Mesenchymal stem cell (in vitro differentiated cells and primary cell): ENCODE measurements around the gene CCN6.

Experiments
- DNase-seq: peaks from one replicate; pipeline ENCODE4 v3.0.0-alpha.2; 2013
- H2AFZ ChIP-seq: one replicate; pipeline ENCODE4 v1.6.1; 2013; ENCODE audit warnings: low read depth, mild to moderate bottlenecking, control low read depth, inconsistent platforms, low read length, moderate library complexity
- H2AK5ac ChIP-seq: 2 replicates; pipeline ENCODE4 v1.6.1; 2013; ENCODE audit warnings: low read length, moderate library complexity, mild to moderate bottlenecking, inconsistent platforms; ENCODE audit not compliant: severe bottlenecking
- H2BK120ac ChIP-seq: one replicate; pipeline ENCODE4 v1.6.1; 2013; ENCODE audit warnings: low read depth, mild to moderate bottlenecking, inconsistent platforms, low read length, moderate library complexity
- H2BK12ac ChIP-seq, 2 experiments: one replicate each; pipeline ENCODE4 v1.6.1; 2013; ENCODE audit warnings: inconsistent platforms in 2 of 2, low read length in 2 of 2, mild to moderate bottlenecking in 2 of 2, moderate library complexity in 2 of 2, control low read depth in 1 of 2
- H2BK15ac ChIP-seq: one replicate; pipeline ENCODE4 v1.6.1; 2013; ENCODE audit warnings: mild to moderate bottlenecking, low read depth, inconsistent platforms; ENCODE audit not compliant: poor library complexity, severe bottlenecking
- H2BK5ac ChIP-seq: 2 replicates; pipeline ENCODE4 v1.6.1; 2013; ENCODE audit warnings: low read depth, mild to moderate bottlenecking, low read length, control low read depth, inconsistent platforms; ENCODE audit not compliant: poor library complexity, severe bottlenecking
- H3K14ac ChIP-seq, 2 experiments: one replicate each; pipeline ENCODE4 v1.6.1; 2013; ENCODE audit warnings: inconsistent platforms in 2 of 2, low read length in 2 of 2, control low read depth in 1 of 2, mild to moderate bottlenecking in 1 of 2, moderate library complexity in 1 of 2
- H3K18ac ChIP-seq, 2 experiments: one replicate each; pipeline ENCODE4 v1.6.1; 2013; ENCODE audit warnings: inconsistent platforms in 2 of 2, low read length in 2 of 2, control low read depth in 1 of 2, low read depth in 1 of 2, mild to moderate bottlenecking in 1 of 2
- H3K23ac ChIP-seq, 2 experiments: one replicate each; pipeline ENCODE4 v1.6.1; 2013; ENCODE audit warnings: inconsistent platforms in 2 of 2, low read length in 2 of 2, mild to moderate bottlenecking in 2 of 2, moderate library complexity in 2 of 2, control low read depth in 1 of 2
- H3K27ac ChIP-seq: 2 replicates; pipeline ENCODE4 v1.5.1; 2013; ENCODE audit warnings: mild to moderate bottlenecking, moderate library complexity, low read length, control low read depth, inconsistent platforms; ENCODE audit not compliant: poor library complexity, severe bottlenecking
- H3K27me3 ChIP-seq, 2 experiments: 2 replicates each; pipeline versions ENCODE4 v1.6.1 to v1.7.0; 2013; ENCODE audit warnings: low read length in 2 of 2, mild to moderate bottlenecking in 2 of 2, moderate library complexity in 2 of 2, control low read depth in 1 of 2, inconsistent platforms in 1 of 2; ENCODE audit not compliant: control insufficient read depth in 1 of 2, insufficient read depth in 1 of 2
- H3K36me3 ChIP-seq, 2 experiments: 2 replicates each; pipeline versions ENCODE4 v1.6.1 to v1.7.0; 2013; ENCODE audit warnings: low read length in 2 of 2, control low read depth in 1 of 2, inconsistent platforms in 1 of 2, low read depth in 1 of 2, mild to moderate bottlenecking in 1 of 2; ENCODE audit not compliant: insufficient read depth in 2 of 2, control insufficient read depth in 1 of 2
- H3K4ac ChIP-seq, 2 experiments: one replicate each; pipeline ENCODE4 v1.6.1; 2013; ENCODE audit warnings: inconsistent platforms in 2 of 2, low read length in 2 of 2, mild to moderate bottlenecking in 2 of 2, moderate library complexity in 2 of 2, control low read depth in 1 of 2, low read depth in 1 of 2
- H3K4me1 ChIP-seq: 2 replicates; pipeline ENCODE4 v1.6.1; 2013; ENCODE audit warnings: low read depth, low read length, control low read depth; ENCODE audit not compliant: control insufficient read depth, insufficient read depth
- H3K4me2 ChIP-seq: 2 replicates; pipeline ENCODE4 v1.6.1; 2013; ENCODE audit warnings: low read length, mild to moderate bottlenecking, inconsistent platforms; ENCODE audit not compliant: poor library complexity, severe bottlenecking
- H3K4me3 ChIP-seq, 2 experiments: 2 replicates each; pipeline versions ENCODE4 v1.5.1 to v1.7.0; 2013; ENCODE audit warnings: low read length in 2 of 2, mild to moderate bottlenecking in 2 of 2, control low read depth in 1 of 2, low read depth in 1 of 2; ENCODE audit not compliant: insufficient read depth in 1 of 2
- H3K79me1 ChIP-seq: replicated peaks from 2 replicates; pipeline ENCODE4 v1.6.1; 2013; ENCODE audit warnings: mild to moderate bottlenecking, control low read depth, low read length, inconsistent platforms; ENCODE audit not compliant: poor library complexity, severe bottlenecking
- H3K9ac ChIP-seq: 2 replicates; pipeline ENCODE4 v1.7.0; 2013; ENCODE audit warnings: mild to moderate bottlenecking, low read length, moderate library complexity
- H3K9me3 ChIP-seq: 2 replicates; pipeline ENCODE4 v1.7.0; 2013; ENCODE audit warnings: mild to moderate bottlenecking, low read length; ENCODE audit not compliant: control insufficient read depth
- H4K8ac ChIP-seq: one replicate; pipeline ENCODE4 v1.6.1; 2013; ENCODE audit warnings: inconsistent platforms, mild to moderate bottlenecking, low read length, moderate library complexity
- H4K91ac ChIP-seq: one replicate; pipeline ENCODE4 v1.6.1; 2013; ENCODE audit warnings: mild to moderate bottlenecking, low read length, inconsistent platforms
- WGBS: methylation state at CpG from one replicate; pipeline ENCODE4 v1.1.7; 2013; ENCODE audit warnings: mixed read lengths; 5-methylcytosine and 5-hydroxymethylcytosine counted together

Gene CCN6

GRCh38 chr6:112040956-112041355 is 12.9 kb upstream of the CCN6 start:
- no peak overlapping the region for H2BK5ac ChIP-seq
- peak overlapping the region; percentile 31 for H4K8ac ChIP-seq
- H3K23ac ChIP-seq, result no peak overlapping the region
- no peaks in the 10 kb centered on the region for H3K9me3 ChIP-seq
- no peaks in the 10 kb centered on the region for H3K79me1 ChIP-seq
- no peaks in the 10 kb centered on the region for H3K36me3 ChIP-seq
- no peak overlapping the region for H3K27ac ChIP-seq
- H2BK15ac ChIP-seq, result no peak overlapping the region
- no peak overlapping the region for H2AK5ac ChIP-seq
- no peaks in the 10 kb centered on the region for H3K27me3 ChIP-seq
- H3K4me3 ChIP-seq, result no peak overlapping the region
- H3K14ac ChIP-seq, result no peak overlapping the region
- H2BK12ac ChIP-seq, result no peak overlapping the region
- 90% methylated on average over 1 of the region's 1 CpG for WGBS
- no peak for DNase-seq
- H3K4ac ChIP-seq, result no peak overlapping the region
- no peak overlapping the region for H3K18ac ChIP-seq
- H3K4me1 ChIP-seq, result peaks cover 15% of the 10 kb centered on the region
- no peak overlapping the region for H3K9ac ChIP-seq
- H2BK120ac ChIP-seq, result no peak overlapping the region
- no peak overlapping the region for H3K4me2 ChIP-seq
- H4K91ac ChIP-seq, result no peak overlapping the region
- no peak overlapping the region for H2AFZ ChIP-seq

- Histone ChIP-seq H3K4me3 (no peak overlapping the region), H3K27me3 (no peaks in the 10 kb centered on the region), H3K4ac (no peak overlapping the region), H2AFZ (no peak overlapping the region), H2AK5ac (peak overlapping the region; percentile 8), H3K9ac (no peak overlapping the region), H4K91ac (no peak overlapping the region), H3K4me1 (peaks cover 15% of the 10 kb centered on the region), H2BK12ac (peak overlapping the region in 1 of 2 experiments; percentile 2), H4K8ac (no peak overlapping the region), H3K18ac (no peak overlapping the region), H3K4me2 (no peak overlapping the region), H3K79me1 (no peaks in the 10 kb centered on the region), H3K23ac (no peak overlapping the region), H3K9me3 (no peaks in the 10 kb centered on the region), H3K14ac (no peak overlapping the region), H2BK15ac (no peak overlapping the region), H2BK5ac (no peak overlapping the region), H3K36me3 (no peaks in the 10 kb centered on the region), H2BK120ac (no peak overlapping the region), H3K27ac (no peak overlapping the region)
- WGBS, result 84% methylated on average over 2 of the region's 3 CpGs
- no peak for DNase-seq
These were observed 12.4 kb upstream of the CCN6 start for GRCh38 chr6:112041535-112041934.

GRCh38 chr6:112043032-112044007 is 10.6 kb upstream of the CCN6 start:
- H4K8ac ChIP-seq, result peak overlapping the region; percentile 41
- peak overlapping the region; percentile 82 for H3K27ac ChIP-seq
- no peaks in the 10 kb centered on the region for H3K9me3 ChIP-seq
- no peak overlapping the region for H2BK15ac ChIP-seq
- H3K4me3 ChIP-seq, result peak overlapping the region; percentile 58 to 83
- H3K14ac ChIP-seq, result no peak overlapping the region
- H2AFZ ChIP-seq, result peak overlapping the region; percentile 72
- H3K4me1 ChIP-seq, result peaks cover 10% of the 10 kb centered on the region
- H3K4ac ChIP-seq, result peak overlapping the region in 1 of 2 experiments; percentile 28
- H3K23ac ChIP-seq, result no peak overlapping the region
- no peak overlapping the region for H2BK5ac ChIP-seq
- H2BK12ac ChIP-seq, result no peak overlapping the region
- DNase-seq, result peak; percentile 95
- H3K9ac ChIP-seq, result peak overlapping the region; percentile 97
- H3K79me1 ChIP-seq, result no peaks in the 10 kb centered on the region
- no peak overlapping the region for H2AK5ac ChIP-seq
- H3K18ac ChIP-seq, result peak overlapping the region in 1 of 2 experiments; percentile 70
- no peaks in the 10 kb centered on the region for H3K27me3 ChIP-seq
- WGBS, result under 1% methylated on average over 29 of the region's 36 CpGs
- H3K4me2 ChIP-seq, result peak overlapping the region; percentile 77
- H3K36me3 ChIP-seq, result no peaks in the 10 kb centered on the region
- no peak overlapping the region for H2BK120ac ChIP-seq
- no peak overlapping the region for H4K91ac ChIP-seq

GRCh38 chr6:112044196-112044595 is 9.7 kb upstream of the CCN6 start:
- Histone ChIP-seq H3K18ac (no peak overlapping the region), H3K9ac (peak overlapping the region; percentile 97), H3K27ac (peak overlapping the region; percentile 51), H2BK5ac (no peak overlapping the region), H3K36me3 (no peaks in the 10 kb centered on the region), H3K79me1 (no peaks in the 10 kb centered on the region), H3K23ac (no peak overlapping the region), H3K9me3 (no peaks in the 10 kb centered on the region), H3K4me3 (no peak overlapping the region), H2BK12ac (no peak overlapping the region), H4K8ac (no peak overlapping the region), H3K4me1 (peaks cover 9% of the 10 kb centered on the region), H3K14ac (no peak overlapping the region), H3K4me2 (no peak overlapping the region), H2BK120ac (no peak overlapping the region), H2AFZ (no peak overlapping the region), H4K91ac (no peak overlapping the region), H2AK5ac (no peak overlapping the region), H3K4ac (no peak overlapping the region), H3K27me3 (no peaks in the 10 kb centered on the region), H2BK15ac (no peak overlapping the region)
- 71% methylated on average over 7 of the region's 8 CpGs for WGBS
- no peak for DNase-seq
